Epithelial cell of prostate (primary cell): Measurements from ENCODE around the gene MGAT5B.

Experiments used
- DNase-seq: peaks from one replicate; pipeline ENCODE4 v3.0.0-alpha.2; 2011; ENCODE audit warnings: low read depth, low spot score
- H3K27ac ChIP-seq: fragments of 450-650 bp; 2 replicates; pipeline ENCODE4 v1.5.1; 2017; ENCODE audit warnings: mild to moderate bottlenecking

Gene MGAT5B

GRCh38 chr17:76995387-76996105, 127.3 kb downstream of the MGAT5B start:
- DNase-seq, result no peak
- no peak overlapping the region for H3K27ac ChIP-seq

GRCh38 chr17:76996741-76997694, 128.8 kb downstream of the MGAT5B start:
- no peak for DNase-seq
- H3K27ac ChIP-seq, result no peak overlapping the region

- no peak overlapping the region for H3K27ac ChIP-seq
- DNase-seq, result no peak
Measured at GRCh38 chr17:76997981-76998531, 129.9 kb downstream of the MGAT5B start.

GRCh38 chr17:76998839-76999238, 130.6 kb downstream of the MGAT5B start:
- H3K27ac ChIP-seq, result no peak overlapping the region
- no peak for DNase-seq
